Adrenal gland (tissue), 12 donors: Measurements from ENCODE around the gene GRAP2. TPM values are rescaled to one million over a fixed set of nuclear protein-coding genes. Genes with fewer than 3 reads are reported as not detected.
"Not testable (repeated sequence)": the region's sequence is repeated elsewhere in the genome, so short reads cannot be mapped to it uniquely, and the experiment has no call there.

Experiments
- DNase-seq, 7 donors: peaks; one replicate each; pipeline ENCODE4 v3.0.0-alpha.2; 2019 to 2020
- H3K27ac ChIP-seq, 5 donors: fragments of 200-600 bp; sonication (generic) in 4 of 5; 1 replicate in 3 of 5; 2 replicates in 2 of 5; pipeline versions ENCODE4 v1.5.1 to v1.8.0; 2016 to 2020; ENCODE audit warnings: mild to moderate bottlenecking in 1 of 5
- H3K27me3 ChIP-seq: fragments of 200-600 bp; 2 replicates; pipeline ENCODE4 v1.8.0; 2021
- H3K36me3 ChIP-seq, 2 donors: fragments of 200-600 bp; replicated peaks in 1 of 2; 1 replicate in 1 of 2; 2 replicates in 1 of 2; pipeline versions ENCODE4 v1.5.1 to v1.8.0; 2018 to 2022
- H3K4me1 ChIP-seq, 2 donors: fragments of 200-600 bp; replicated peaks in 1 of 2; 1 replicate in 1 of 2; 2 replicates in 1 of 2; pipeline versions ENCODE4 v1.5.1 to v1.8.0; 2018 to 2021
- H3K4me3 ChIP-seq, 4 donors: fragments of 200-600 bp; sonication (generic) in 3 of 4; one replicate each; pipeline ENCODE4 v1.5.1; 2016 to 2018
- H3K9me3 ChIP-seq, 3 donors: fragments of 200-600 bp; sonication (generic) in 1 of 3; replicated peaks in 1 of 3; 1 replicate in 2 of 3; 2 replicates in 1 of 3; pipeline versions ENCODE4 v1.5.1 to v1.8.0; 2016 to 2021
- POLR2A ChIP-seq, 2 donors: fragments of 450-650 bp; IDR thresholded peaks; one replicate each; pipeline ENCODE4 v1.6.1; 2017; ENCODE audit warnings: antibody characterized with exemption in 2 of 2, mild to moderate bottlenecking in 2 of 2, moderate library complexity in 1 of 2
- WGBS, 4 donors: extraction: QIAGEN DNeasy Blood & Tissue Kit in 2 of 4; methylation state at CpG; one replicate each; pipeline versions ENCODE4 v1.1.5 to v1.1.7; 2013 to 2017; 5-methylcytosine and 5-hydroxymethylcytosine counted together
- intact Hi-C, 2 donors: fragments of 100-400 bp; cut with DNase I; formaldehyde crosslinking; loops; one replicate each; pipeline versions ENCODE4 v1.14.1 to v1.15.0; 2022 to 2023
- polyA plus RNA-seq, 3 donors: library from polyadenylated mRNA; stranded (reverse); fragments of 200-250 nt in 2 of 3; fragments of 350-450 nt in 1 of 3; fragmentation: Illumina TruSeq in 1 of 3; extraction: RNeasy Lipid Tissue Mini Kit (QIAGEN cat#74804) in 1 of 3; gene quantifications; one replicate each; pipeline ENCODE4 v1.2.3, GENCODE V29; 2013 to 2014
- total RNA-seq, 9 donors: library from RNA; depleted of rRNA in 4 of 9; stranded (reverse); fragments of >200 nt in 4 of 9; fragments of 120-200 nt in 1 of 9; fragmentation: NEBNext Ultra II Directional in 1 of 9; extraction: Animal tissue kit (Norgen Biotek cat#: 25700) in 1 of 9; gene quantifications; one replicate each; pipeline versions ENCODE4 v1.1.0 to v1.2.4, GENCODE V29; 2013 to 2023
- TF ChIP-seq, protein P1 (sequence below), 6 experiments: fragments of 450-650 bp in 4 of 6; fragments of 200-600 bp in 2 of 6; sonication (generic) in 1 of 6; IDR thresholded peaks; 1 replicate in 5 of 6; 2 replicates in 1 of 6; pipeline versions ENCODE4 v1.5.1 to v1.8.0; 2016 to 2021; ENCODE audit warnings: antibody characterized with exemption in 6 of 6, mild to moderate bottlenecking in 2 of 6, moderate library complexity in 1 of 6
- donor health status: healthy with polysubstance abuse.
- donor health status: Bipolar disorder and iron deficiency.
- donor health status: DM: yes; HTN: yes; CAD: no.
- donor health status: DM: no; HTN: no; CAD: no.
- donor health status: DM: no; HTN: no; CAD: no.
- donor health status: DM: yes; HTN: yes; CAD: no.

Gene GRAP2
- total and polyA plus RNA-seq, 12 donors = 0.28 to 1.7 (median 0.61) TPM; not detected in 1

DNA sequence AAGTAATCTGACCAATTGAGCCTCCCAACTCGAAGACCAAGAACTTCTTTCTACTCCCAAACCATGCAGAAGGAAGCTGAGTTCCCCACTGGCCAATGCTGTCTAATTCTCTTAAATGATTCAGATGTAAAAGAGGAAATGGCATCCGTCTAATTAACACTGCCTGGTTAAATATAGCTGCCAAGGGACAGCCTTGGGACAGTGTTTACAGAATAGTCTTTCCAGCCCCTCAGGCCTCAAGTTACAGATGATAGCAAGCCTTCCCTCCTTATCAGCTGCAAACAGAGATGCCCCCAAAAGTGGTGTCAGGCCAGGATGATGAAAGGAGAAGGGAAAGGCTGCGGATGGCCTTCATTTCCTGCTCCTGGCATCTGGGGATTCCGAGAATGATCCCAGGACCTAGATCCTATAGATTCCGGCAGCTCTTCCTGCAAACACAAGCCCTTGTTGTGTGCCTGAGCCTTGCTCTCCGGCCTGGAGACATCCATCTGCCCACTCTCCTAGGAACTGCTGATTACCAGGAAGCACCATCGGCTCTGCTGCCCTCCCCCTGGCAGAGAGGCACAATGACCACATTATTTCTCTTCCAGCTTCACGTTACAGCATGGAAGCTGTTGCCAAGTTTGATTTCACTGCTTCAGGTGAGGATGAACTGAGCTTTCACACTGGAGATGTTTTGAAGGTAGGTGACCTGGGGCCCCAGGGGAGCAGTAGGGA, 45.8 kb downstream of the GRAP2 start:
- TF ChIP-seq, protein P1, sequence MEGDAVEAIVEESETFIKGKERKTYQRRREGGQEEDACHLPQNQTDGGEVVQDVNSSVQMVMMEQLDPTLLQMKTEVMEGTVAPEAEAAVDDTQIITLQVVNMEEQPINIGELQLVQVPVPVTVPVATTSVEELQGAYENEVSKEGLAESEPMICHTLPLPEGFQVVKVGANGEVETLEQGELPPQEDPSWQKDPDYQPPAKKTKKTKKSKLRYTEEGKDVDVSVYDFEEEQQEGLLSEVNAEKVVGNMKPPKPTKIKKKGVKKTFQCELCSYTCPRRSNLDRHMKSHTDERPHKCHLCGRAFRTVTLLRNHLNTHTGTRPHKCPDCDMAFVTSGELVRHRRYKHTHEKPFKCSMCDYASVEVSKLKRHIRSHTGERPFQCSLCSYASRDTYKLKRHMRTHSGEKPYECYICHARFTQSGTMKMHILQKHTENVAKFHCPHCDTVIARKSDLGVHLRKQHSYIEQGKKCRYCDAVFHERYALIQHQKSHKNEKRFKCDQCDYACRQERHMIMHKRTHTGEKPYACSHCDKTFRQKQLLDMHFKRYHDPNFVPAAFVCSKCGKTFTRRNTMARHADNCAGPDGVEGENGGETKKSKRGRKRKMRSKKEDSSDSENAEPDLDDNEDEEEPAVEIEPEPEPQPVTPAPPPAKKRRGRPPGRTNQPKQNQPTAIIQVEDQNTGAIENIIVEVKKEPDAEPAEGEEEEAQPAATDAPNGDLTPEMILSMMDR (IDR thresholded peaks at IDR 0.05) = no peak
- intact Hi-C loops = no loop called here
- Histone ChIP-seq H3K9me3 (no peaks in the 10 kb centered on the region), H3K4me1 (no peaks in the 10 kb centered on the region), H3K27me3 (no peaks in the 10 kb centered on the region), H3K36me3 (no peaks in the 10 kb centered on the region), H3K4me3 (no peak overlapping the region), H3K27ac (no peak overlapping the region)
- WGBS, 4 donors = 57 to 69% (median 63%) methylated on average over 3 to 8 of the region's 8 CpGs
- DNase-seq = no peak

DNA sequence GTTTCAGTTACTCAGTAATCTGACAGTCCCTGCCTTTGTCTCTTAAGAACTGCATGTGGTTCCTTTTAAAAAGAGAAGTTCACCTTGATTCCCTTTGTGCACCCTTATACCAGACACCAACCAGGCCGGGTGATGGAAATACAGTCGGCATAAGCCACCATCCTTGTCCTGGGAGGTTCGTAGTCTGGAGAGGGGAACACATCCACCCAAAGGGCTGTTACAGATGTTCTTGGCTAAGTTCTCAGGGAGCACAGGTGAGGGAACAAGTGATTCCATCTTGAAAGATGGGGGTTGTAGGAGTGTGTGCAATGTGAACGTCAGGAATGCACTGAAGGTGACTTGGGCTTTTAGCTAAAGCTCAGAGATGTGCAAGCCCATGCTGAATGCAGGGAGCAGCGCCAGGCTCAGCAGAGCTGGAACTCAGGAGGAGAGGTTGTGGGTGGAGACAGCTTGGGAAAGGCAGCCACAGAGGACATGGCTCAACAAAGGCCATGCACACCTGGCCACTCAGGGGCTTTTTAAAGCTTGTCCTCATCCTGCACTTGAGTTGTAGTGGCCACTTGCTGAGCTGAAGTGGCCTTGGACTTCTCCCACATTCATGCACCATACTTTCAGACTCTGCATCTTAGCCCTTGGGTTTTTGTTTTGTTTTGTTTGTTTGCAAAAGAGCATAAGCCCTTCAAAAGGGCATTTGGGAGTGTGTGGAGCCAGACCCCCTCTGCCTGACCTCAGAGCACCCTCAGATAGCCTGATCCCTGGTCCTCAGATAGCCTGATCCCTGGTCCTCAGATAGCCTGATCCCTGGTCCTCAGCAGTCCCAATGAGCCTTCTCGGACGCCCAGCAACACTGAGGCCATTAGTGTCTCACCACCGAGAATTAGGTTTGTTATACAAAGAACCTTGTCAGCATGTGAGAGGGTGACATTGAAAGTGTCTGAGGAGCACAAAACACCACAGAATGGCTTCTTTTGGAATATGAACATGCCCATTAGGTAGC, 46.6 kb downstream of the GRAP2 start:
- Histone ChIP-seq H3K4me3 (no peak overlapping the region), H3K36me3 (no peaks in the 10 kb centered on the region), H3K9me3 (no peaks in the 10 kb centered on the region), H3K4me1 (no peaks in the 10 kb centered on the region), H3K27ac (no peak overlapping the region), H3K27me3 (no peaks in the 10 kb centered on the region)
- intact Hi-C loops = no loop called here
- 88 to 89% (median 89%) methylated on average over 8 of the region's 8 CpGs for WGBS, 4 donors
- TF ChIP-seq POLR2A (IDR thresholded peaks at IDR 0.05) = no peak
- TF ChIP-seq, protein P1 (IDR thresholded peaks at IDR 0.05) = no peak
- no peak for DNase-seq

DNA sequence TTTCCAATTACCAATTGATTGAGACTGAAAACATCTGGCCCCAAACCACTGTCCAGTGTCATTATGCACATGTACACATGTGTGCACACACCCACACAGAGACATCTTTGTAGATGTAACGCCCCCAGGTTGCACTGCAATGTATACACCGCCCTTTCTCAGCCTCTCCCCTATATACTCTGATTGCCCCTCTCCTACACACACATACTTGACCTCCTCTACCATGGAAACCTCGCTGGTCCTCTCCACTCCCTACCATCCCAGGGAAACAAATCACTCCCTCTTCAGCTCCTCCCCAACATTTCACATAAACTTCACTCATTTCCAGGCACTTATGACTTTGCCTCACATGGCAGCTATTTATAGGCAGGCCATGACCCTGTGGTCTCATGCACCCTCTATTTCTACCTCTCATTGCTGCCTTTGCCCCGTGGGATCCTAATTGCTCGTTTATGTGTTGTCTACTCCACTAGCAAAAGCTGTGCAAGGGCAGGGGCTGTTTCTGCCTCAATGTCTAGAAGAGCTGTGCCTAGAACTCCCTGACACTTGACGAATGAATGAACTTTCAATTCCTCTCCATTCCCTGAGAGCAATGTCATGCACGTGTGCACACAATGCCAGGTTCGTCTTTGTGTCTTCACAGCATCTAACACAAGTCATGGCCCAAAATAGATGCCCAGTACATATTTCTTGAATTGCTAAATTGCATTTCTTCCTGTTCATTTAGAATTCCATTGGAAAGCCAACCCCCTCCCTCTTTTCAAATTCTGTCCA, 49.3 kb downstream of the GRAP2 start:
- DNase-seq = no peak
- WGBS, 4 donors = 69 to 84% (median 71%) methylated on average over 8 of the region's 8 CpGs
- Histone ChIP-seq H3K27ac (no peak overlapping the region), H3K4me1 (no peaks in the 10 kb centered on the region), H3K9me3 (no peaks in the 10 kb centered on the region), H3K27me3 (no peaks in the 10 kb centered on the region), H3K36me3 (no peaks in the 10 kb centered on the region), H3K4me3 (no peak overlapping the region)
- no peak for TF ChIP-seq POLR2A (IDR thresholded peaks at IDR 0.05)
- TF ChIP-seq, protein P1 (IDR thresholded peaks at IDR 0.05) = no peak
- intact Hi-C loops = no loop called here

DNA sequence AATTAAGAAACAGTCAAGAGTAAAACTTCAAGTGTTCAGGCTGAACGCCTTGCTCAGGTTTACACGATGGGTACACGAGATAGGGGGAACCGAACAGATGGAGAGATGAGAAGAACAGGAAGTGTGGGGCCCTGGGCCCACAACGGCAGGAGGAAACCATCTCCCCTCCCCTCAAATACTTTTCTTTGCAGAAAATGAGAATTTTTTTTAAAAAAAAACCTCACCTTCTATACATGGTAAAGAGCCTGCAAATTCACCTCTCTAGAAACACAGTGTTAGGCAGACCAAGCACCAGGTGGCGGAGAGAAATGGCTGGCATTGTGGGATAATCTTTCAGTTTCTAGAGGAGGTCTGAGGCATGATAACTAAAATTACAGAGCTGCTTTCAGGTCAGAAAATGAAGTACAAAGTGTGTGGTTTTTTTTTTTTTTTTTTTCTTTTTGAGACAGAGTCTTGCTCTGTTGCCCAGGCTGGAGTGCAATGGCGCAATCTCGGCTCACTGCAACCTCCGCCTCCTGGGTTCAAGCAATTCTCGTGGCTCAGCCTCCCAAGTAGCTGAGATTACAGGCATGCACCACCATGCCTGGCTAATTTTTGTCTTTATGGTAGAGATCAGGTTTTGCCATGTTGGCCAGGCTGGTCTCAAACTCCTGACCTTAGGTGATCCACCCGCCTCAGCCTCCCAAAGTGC, 50.9 kb downstream of the GRAP2 start:
- H3K27ac ChIP-seq, H3K36me3 ChIP-seq, H3K4me3 ChIP-seq, H3K9me3 ChIP-seq, DNase-seq, H3K4me1 ChIP-seq, intact Hi-C loops, H3K27me3 ChIP-seq: not testable (repeated sequence)
- WGBS, 4 donors = 74 to 81% (median 77%) methylated on average over 11 of the region's 11 CpGs
